AG10803 (cell line): ENCODE results near the gene RAP1GAP.

ENCODE experiments used
- DNase-seq: peaks from one replicate; pipeline ENCODE4 v3.0.0; 2010; ENCODE audit warnings: low read depth
- H3K4me3 ChIP-seq: 2 replicates; pipeline ENCODE4 v1.5.1; 2011; ENCODE audit warnings: mild to moderate bottlenecking, low read length, control low read depth
- CTCF ChIP-seq: conservative IDR thresholded peaks from 2 replicates; pipeline ENCODE4 v1.5.1; 2011; ENCODE audit warnings: mild to moderate bottlenecking, low read length, control low read depth, inconsistent platforms

Gene RAP1GAP

DNA sequence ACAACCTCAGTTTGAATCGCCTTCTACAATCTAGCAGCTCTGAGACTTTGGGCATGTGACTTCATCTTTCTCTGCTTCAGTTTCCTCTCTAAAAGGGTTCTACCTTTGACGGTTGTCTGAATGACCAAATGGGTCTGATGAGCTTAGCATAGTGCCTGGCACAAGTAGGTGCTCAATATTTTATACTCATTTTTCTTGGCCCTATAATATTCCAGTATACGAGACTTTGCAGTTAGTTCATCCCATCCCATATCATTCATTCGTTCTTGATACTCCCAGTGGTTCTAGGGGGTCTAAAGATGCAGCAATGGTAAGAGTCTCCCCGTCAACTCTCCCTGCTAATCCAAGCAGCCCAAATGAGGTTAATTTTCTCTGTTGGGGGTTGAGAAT is 92.4 kb downstream of the RAP1GAP start:
- no peak for TF ChIP-seq CTCF
- DNase-seq: no peak
- no peak overlapping the region for H3K4me3 ChIP-seq

GRCh38 chr1:21576031-21576797 is 92.9 kb downstream of the RAP1GAP start:
- no peak for DNase-seq
- H3K4me3 ChIP-seq: no peak overlapping the region
- TF ChIP-seq CTCF: no peak

- DNase-seq: no peak
- TF ChIP-seq CTCF: no peak
- no peak overlapping the region for H3K4me3 ChIP-seq
Observed at GRCh38 chr1:21575351-21575942, 93.7 kb downstream of the RAP1GAP start.

GRCh38 chr1:21574466-21575151 is 94.5 kb downstream of the RAP1GAP start:
- no peak overlapping the region for H3K4me3 ChIP-seq
- DNase-seq: peak; percentile 35
- TF ChIP-seq CTCF: no peak

DNA sequence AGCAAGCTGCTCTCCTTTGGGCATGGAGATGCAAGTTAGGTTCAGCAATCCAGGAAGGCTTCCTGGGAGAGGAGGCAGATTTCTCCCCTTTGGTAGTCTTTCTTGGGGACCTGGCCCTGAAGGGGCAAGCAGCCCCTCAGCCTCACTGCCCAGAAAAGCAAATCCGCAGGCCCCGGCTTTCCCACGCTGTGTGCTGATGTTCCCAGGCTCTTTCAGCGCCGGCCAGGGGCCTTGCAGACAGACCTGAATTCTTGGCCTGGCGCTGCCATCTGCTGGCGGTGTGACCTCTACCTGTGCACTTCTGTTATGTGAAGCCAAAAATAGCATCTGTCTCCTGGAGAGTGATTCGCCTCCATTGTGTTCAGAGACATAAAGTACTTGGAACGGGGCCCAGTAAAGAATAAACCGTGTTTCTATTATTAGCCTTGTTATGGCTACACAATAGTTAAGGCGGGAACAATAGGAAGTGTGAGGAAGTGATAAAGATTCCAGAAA is 95.1 kb downstream of the RAP1GAP start:
- peak; percentile 61 for DNase-seq
- peak; percentile 65 for TF ChIP-seq CTCF
- H3K4me3 ChIP-seq: no peak overlapping the region

DNA sequence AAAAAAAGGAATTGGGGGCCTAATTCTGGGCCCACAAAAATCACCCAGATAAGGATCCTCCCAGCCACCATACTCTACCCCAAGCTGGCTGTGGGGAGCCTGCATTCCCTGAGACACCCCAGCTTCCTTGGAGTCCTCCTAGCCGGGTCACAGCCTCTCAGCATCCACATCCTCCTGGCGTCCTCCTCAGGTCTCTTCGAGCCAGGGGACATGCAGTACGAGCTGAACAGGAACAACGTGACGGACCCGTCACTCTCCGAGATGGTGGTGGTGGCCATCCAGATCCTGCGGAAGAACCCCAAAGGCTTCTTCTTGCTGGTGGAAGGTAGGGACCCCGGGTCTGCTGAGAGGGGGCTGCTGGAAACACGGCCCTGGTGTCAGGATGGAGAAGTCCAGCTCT is 95.7 kb downstream of the RAP1GAP start:
- no peak for DNase-seq
- no peak overlapping the region for H3K4me3 ChIP-seq
- no peak for TF ChIP-seq CTCF
